Transverse colon (tissue), 4 donors: ENCODE results near the gene SUCO. TPM values are rescaled to one million over a fixed set of nuclear protein-coding genes. Genes with fewer than 3 reads are reported as not detected.
"Not testable (repeated sequence)": the region's sequence is repeated elsewhere in the genome, so short reads cannot be mapped to it uniquely, and the experiment has no call there.

ENCODE experiments used
- DNase-seq: peaks from one replicate; pipeline ENCODE4 v3.0.0-alpha.2; 2019
- H3K27ac ChIP-seq, 4 donors: fragments of 200-600 bp; sonication (generic); 2 replicates each; pipeline ENCODE4 v1.5.1; 2016 to 2018; ENCODE audit warnings: inconsistent platforms in 4 of 4
- H3K27me3 ChIP-seq: fragments of 200-600 bp; sonication (generic); 2 replicates; pipeline ENCODE4 v1.5.1; 2017; ENCODE audit warnings: inconsistent platforms
- H3K36me3 ChIP-seq, 4 donors: fragments of 200-600 bp; sonication (generic); 2 replicates each; pipeline ENCODE4 v1.5.1; 2017 to 2019; ENCODE audit warnings: inconsistent platforms in 4 of 4
- H3K4me1 ChIP-seq, 4 donors: fragments of 200-600 bp; sonication (generic); 2 replicates each; pipeline ENCODE4 v1.5.1; 2017 to 2020; ENCODE audit warnings: inconsistent platforms in 4 of 4
- H3K4me3 ChIP-seq, 4 donors: fragments of 200-600 bp; sonication (generic); 1 replicate in 1 of 4; 2 replicates in 3 of 4; pipeline versions ENCODE4 v1.5.1 to v1.6.1; 2017 to 2019; ENCODE audit warnings: inconsistent platforms in 4 of 4
- H3K9me3 ChIP-seq, 2 donors: fragments of 200-600 bp; sonication (generic); 2 replicates each; pipeline ENCODE4 v1.5.1; 2017 to 2019; ENCODE audit warnings: inconsistent platforms in 2 of 2
- EP300 ChIP-seq: sonication (generic); formaldehyde crosslinking; IDR thresholded peaks from one replicate; pipeline ENCODE4 v1.6.1; 2017; ENCODE audit warnings: antibody characterized with exemption, low read depth
- POLR2A ChIP-seq: fragments of 450-650 bp; IDR thresholded peaks from one replicate; pipeline ENCODE4 v1.6.1; 2016; ENCODE audit warnings: antibody characterized with exemption, mild to moderate bottlenecking, moderate library complexity
- POLR2AphosphoS5 ChIP-seq, 3 donors: sonication (generic); formaldehyde crosslinking; IDR thresholded peaks; one replicate each; pipeline ENCODE4 v1.6.1; 2016; ENCODE audit warnings: antibody characterized with exemption in 3 of 3
- WGBS, 2 donors: methylation state at CpG; one replicate each; pipeline ENCODE4 v1.1.5; 2018; ENCODE audit warnings: low coverage in 1 of 2; 5-methylcytosine and 5-hydroxymethylcytosine counted together
- in situ Hi-C, 4 donors: fragments of 200-750 bp; cut with MboI; loops; one replicate each; pipeline versions ENCODE4 v1.15.0 to v1.15.1; 2017; ENCODE audit warnings: low sequenced_read_pairs in 3 of 4, low pct_ligation_motif_present in 1 of 4, low pct_unique_long_range_greater_than_20kb in 1 of 4
- intact Hi-C: fragments of 100-400 bp; cut with DNase I; formaldehyde crosslinking; loops from one replicate; pipeline ENCODE4 v1.15.1; 2023; ENCODE audit warnings: low total_unique reads
- total RNA-seq, 4 donors: library from RNA; depleted of rRNA; stranded (reverse); fragments of >200 nt; gene quantifications; one replicate each; pipeline ENCODE4 v1.1.0, GENCODE V29; 2016
- TF ChIP-seq, protein P1 (sequence below), 5 experiments: fragments of 200-600 bp in 3 of 5; fragments of 450-650 bp in 2 of 5; sonication (generic) in 3 of 5; IDR thresholded peaks; 1 replicate in 2 of 5; 2 replicates in 3 of 5; pipeline ENCODE4 v1.5.1; 2016 to 2017; ENCODE audit warnings: antibody characterized with exemption in 5 of 5, inconsistent platforms in 3 of 5, mild to moderate bottlenecking in 2 of 5, moderate library complexity in 1 of 5

SUCO gene
- total RNA-seq, 4 donors from 2014 or later: 10.1 to 48.4 (median 21.6) TPM

DNA sequence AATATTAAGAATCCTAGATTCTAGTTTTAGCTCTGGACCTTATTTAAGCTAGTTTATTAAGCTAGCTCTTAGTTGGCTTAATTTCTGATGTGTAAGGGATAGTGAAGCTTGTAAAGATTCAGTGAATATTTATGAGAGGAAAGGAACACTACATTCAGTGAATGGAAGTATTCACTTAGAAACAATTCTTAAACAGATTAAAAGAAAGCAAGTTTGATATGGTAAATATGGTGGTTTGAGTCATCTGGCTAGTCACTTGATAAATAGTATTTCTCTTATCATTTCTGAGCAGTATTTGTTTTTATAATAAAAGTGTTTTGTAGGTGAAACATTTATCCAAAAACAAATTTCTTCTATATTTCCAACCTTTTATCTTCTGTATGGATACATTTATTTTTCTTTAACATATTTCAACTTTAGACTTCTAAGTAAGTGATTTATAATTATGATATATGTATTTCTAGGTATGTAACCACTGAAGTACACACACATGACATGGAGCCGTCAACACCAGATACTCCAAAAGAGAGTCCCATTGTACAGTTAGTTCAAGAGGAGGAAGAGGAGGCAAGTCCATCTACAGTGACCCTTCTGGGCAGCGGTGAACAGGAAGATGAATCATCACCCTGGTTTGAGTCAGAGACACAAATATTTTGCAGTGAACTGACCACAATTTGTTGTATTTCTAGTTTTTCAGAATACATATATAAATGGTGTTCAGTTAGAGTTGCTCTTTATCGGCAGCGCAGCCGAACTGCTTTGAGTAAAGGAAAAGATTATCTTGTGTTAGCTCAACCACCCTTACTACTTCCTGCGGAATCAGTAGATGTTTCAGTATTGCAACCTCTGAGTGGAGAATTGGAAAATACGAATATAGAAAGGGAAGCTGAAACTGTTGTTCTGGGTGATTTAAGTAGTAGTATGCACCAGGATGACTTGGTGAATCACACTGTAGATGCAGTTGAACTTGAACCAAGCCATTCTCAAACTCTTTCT is 55.6 kb downstream of the SUCO start:
- no peaks in the 10 kb centered on the region for H3K4me1 ChIP-seq
- TF ChIP-seq POLR2AphosphoS5 (IDR thresholded peaks at IDR 0.05): no peak
- no peak for TF ChIP-seq POLR2A
- no peak overlapping the region for H3K27ac ChIP-seq
- H3K36me3 ChIP-seq: peaks cover 0 to 29% (median 6%) of the 10 kb centered on the region in 4 donors
- no peaks in the 10 kb centered on the region for H3K9me3 ChIP-seq
- in situ Hi-C loops (no loop called here), intact Hi-C loops (no loop called here)
- whole genome bisulfite sequencing, 2 donors: 56 to 74% methylated on average over 7 of the region's 7 CpGs
- no peak for DNase-seq
- H3K27me3 ChIP-seq: no peaks in the 10 kb centered on the region
- H3K4me3 ChIP-seq: no peak overlapping the region

GRCh38 chr1:172589553-172589952 is 56.6 kb downstream of the SUCO start:
- Histone ChIP-seq H3K27ac (no peak overlapping the region), H3K4me1 (no peaks in the 10 kb centered on the region), H3K27me3 (no peaks in the 10 kb centered on the region), H3K9me3 (no peaks in the 10 kb centered on the region), H3K4me3 (no peak overlapping the region), H3K36me3 (peaks cover 0 to 29% (median 6%) of the 10 kb centered on the region in 4 donors)
- WGBS, 2 donors: 88 to 89% methylated on average over 1 to 3 of the region's 3 CpGs
- in situ Hi-C loops: no loop called here
- no peak for DNase-seq
- intact Hi-C loops: no loop called here
- TF ChIP-seq POLR2AphosphoS5 (IDR thresholded peaks at IDR 0.05) (no peak), POLR2A (no peak), EP300 (no peak)
- TF ChIP-seq, protein P1, sequence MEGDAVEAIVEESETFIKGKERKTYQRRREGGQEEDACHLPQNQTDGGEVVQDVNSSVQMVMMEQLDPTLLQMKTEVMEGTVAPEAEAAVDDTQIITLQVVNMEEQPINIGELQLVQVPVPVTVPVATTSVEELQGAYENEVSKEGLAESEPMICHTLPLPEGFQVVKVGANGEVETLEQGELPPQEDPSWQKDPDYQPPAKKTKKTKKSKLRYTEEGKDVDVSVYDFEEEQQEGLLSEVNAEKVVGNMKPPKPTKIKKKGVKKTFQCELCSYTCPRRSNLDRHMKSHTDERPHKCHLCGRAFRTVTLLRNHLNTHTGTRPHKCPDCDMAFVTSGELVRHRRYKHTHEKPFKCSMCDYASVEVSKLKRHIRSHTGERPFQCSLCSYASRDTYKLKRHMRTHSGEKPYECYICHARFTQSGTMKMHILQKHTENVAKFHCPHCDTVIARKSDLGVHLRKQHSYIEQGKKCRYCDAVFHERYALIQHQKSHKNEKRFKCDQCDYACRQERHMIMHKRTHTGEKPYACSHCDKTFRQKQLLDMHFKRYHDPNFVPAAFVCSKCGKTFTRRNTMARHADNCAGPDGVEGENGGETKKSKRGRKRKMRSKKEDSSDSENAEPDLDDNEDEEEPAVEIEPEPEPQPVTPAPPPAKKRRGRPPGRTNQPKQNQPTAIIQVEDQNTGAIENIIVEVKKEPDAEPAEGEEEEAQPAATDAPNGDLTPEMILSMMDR (IDR thresholded peaks at IDR 0.05): no peak

DNA sequence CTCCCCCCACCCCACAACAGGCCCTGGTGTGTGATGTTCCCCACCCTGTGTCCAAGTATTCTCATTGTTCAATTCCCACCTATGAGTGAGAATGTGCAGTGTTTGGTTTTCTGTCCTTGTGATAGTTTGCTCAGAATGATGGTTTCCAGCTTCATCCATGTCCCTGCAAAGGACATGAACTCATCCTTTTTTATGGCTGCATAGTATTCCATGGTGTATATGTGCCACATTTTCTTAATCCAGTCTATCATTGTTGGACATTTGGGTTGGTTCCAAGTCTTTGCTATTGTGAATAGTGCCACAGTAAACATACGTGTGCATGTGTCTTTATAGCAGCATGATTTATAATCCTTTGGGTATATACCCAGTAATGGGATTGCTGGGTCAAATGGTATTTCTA is 58.5 kb downstream of the SUCO start:
- intact Hi-C loops, H3K4me3 ChIP-seq, H3K4me1 ChIP-seq, H3K27me3 ChIP-seq, DNase-seq, H3K9me3 ChIP-seq, in situ Hi-C loops, H3K27ac ChIP-seq: not testable (repeated sequence)
- WGBS, 2 donors: 100% methylated on average over 1 of the region's 1 CpG; no CpG with 5 or more reads in 1 of the 2 donors
- H3K36me3 ChIP-seq: peaks cover 0 to 33% (median 12%) of the 10 kb centered on the region in 4 donors

DNA sequence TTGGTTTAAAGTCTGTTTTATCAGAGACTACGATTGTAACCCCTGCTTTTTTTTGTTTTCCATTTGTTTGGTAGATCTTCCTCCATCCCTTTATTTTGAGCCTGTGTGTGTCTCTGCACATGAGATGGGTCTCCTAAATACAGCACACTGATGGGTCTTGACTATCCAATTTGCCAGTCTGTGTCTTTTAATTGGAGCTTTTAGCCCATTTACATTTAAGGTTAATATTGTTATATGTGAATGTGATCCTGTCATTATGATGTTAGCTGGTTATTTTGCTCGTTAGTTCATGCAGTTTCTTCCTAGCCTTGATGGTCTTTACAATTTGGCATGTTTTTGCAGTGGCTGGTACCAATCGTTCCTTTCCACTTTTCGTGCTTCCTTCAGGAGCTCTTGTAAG is 62.1 kb downstream of the SUCO start:
- 93 to 94% methylated on average over 4 of the region's 4 CpGs for WGBS, 2 donors
- H3K9me3 ChIP-seq, H3K4me3 ChIP-seq, in situ Hi-C loops, H3K27ac ChIP-seq, H3K27me3 ChIP-seq, DNase-seq, intact Hi-C loops, H3K4me1 ChIP-seq: not testable (repeated sequence)
- H3K36me3 ChIP-seq: peaks cover 0 to 50% (median 14%) of the 10 kb centered on the region in 4 donors

- peaks cover 0 to 41% (median 10%) of the 10 kb centered on the region in 4 donors for H3K36me3 ChIP-seq
- H3K27ac ChIP-seq, DNase-seq, H3K9me3 ChIP-seq, in situ Hi-C loops, H3K4me1 ChIP-seq, intact Hi-C loops, H3K4me3 ChIP-seq, H3K27me3 ChIP-seq: not testable (repeated sequence)
- WGBS, 2 donors: 83% methylated on average over 6 of the region's 10 CpGs; no CpG with 5 or more reads in 1 of the 2 donors
These were observed 63.8 kb downstream of the SUCO start for GRCh38 chr1:172596782-172597181.

DNA sequence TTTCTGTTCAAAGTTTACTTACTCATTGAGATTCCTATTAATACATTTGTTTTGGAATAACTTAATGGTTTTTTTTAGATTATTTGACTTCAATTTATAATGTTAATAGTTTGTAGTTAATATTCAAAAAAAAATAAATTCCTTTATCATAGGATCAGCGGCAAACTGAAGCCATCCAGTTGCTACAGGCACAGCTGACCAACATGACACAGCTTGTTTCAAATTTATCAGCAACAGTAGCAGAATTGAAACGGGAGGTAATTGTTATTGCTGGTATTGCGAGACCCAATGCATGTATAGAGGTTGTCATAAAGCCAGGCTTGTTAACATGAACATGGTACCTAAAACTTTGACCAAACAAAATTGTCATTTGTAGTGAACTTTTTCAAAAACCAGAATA is 67.0 kb downstream of the SUCO start:
- intact Hi-C loops: no loop called here
- WGBS, 2 donors: 98 to 100% methylated on average over 3 of the region's 3 CpGs
- in situ Hi-C loops: no loop called here

More for the DNA sequence above, 67.0 kb downstream of the SUCO start:
- TF ChIP-seq POLR2AphosphoS5 (IDR thresholded peaks at IDR 0.05): no peak
- TF ChIP-seq, protein P1 (IDR thresholded peaks at IDR 0.05): no peak
- no peak for TF ChIP-seq POLR2A
- TF ChIP-seq EP300: no peak
- H3K36me3 ChIP-seq: peaks cover 0 to 57% (median 13%) of the 10 kb centered on the region in 4 donors
- no peaks in the 10 kb centered on the region for H3K27me3 ChIP-seq
- H3K27ac ChIP-seq: no peak overlapping the region
- no peak for DNase-seq
- no peaks in the 10 kb centered on the region for H3K4me1 ChIP-seq
- H3K4me3 ChIP-seq: no peak overlapping the region
- H3K9me3 ChIP-seq: no peaks in the 10 kb centered on the region
